Measurements from ENCODE around the gene EOMES. TPM values are rescaled to one million over a fixed set of nuclear protein-coding genes. Genes with fewer than 3 reads are reported as not detected.
A peak's percentile ranks its signal among the peaks of the same experiment; 100 is the strongest.

The EOMES gene
- total and polyA plus RNA-seq, 2 donors (not counting 1 experiment from before 2014, with no cell fraction given): 0.10 to 0.12 TPM

GRCh38 chr3:27679691-27680090, 42.4 kb downstream of the EOMES start:
- Mint-ChIP-seq H3K4me3 (no peak overlapping the region), H3K4me1 (peaks cover 17% of the 10 kb centered on the region), H3K9me3 (ENCODE audit: insufficient read depth) (no peaks in the 10 kb centered on the region), H3K27ac (peak overlapping the region; percentile 51), H3K27me3 (peaks cover 4% of the 10 kb centered on the region)
- no peak overlapping the region for H3K4me3 ChIP-seq (ENCODE audit: control extremely low read depth in 1 of 5, extremely low read depth in 1 of 5, insufficient read depth in 1 of 5, low read depth in 2 of 5, low read length in 4 of 5)
- TF ChIP-seq EZH2 (IDR thresholded peaks at IDR 0.05; ENCODE audit: borderline replicate concordance, insufficient read depth, low read depth, low read length, poor library complexity, severe bottlenecking): no peak
- H3K4me1 ChIP-seq (ENCODE audit: control insufficient read depth in 2 of 2, insufficient read depth in 2 of 2, low read length in 2 of 2): peaks cover 5 to 17% of the 10 kb centered on the region in 2 donors
- peak overlapping the region; percentile 33 for H2AFZ ChIP-seq (ENCODE audit: insufficient read depth, low read depth, low read length, poor library complexity, severe bottlenecking)
- no peaks in the 10 kb centered on the region for H3K79me2 ChIP-seq (ENCODE audit: control insufficient read depth, insufficient read depth, low read length)
- ATAC-seq (ENCODE audit: low read depth) (no peak), DNase-seq (no peak)
- H3K9ac ChIP-seq (ENCODE audit: low read length): no peak overlapping the region
- ChIA-PET POLR2A (no interaction called here), CTCF (interaction anchor here (1.0 to 4.0 kb wide), 10 partner anchors 8 to 370 kb away, joined by 3 to 24 read pairs (median 6); no protein-coding TSS in a partner anchor)
- peaks cover 0 to 3% (median 0%) of the 10 kb centered on the region in 4 experiments for H3K27me3 ChIP-seq (replicated peaks in 1 of 4; ENCODE audit: control extremely low read depth in 1 of 4, control insufficient read depth in 3 of 4, insufficient read depth in 4 of 4, low read length in 3 of 4)
- H3K4me2 ChIP-seq (replicated peaks; ENCODE audit: low read depth, low read length, poor library complexity, severe bottlenecking): peak overlapping the region; percentile 10
- intact Hi-C loops (cut with micrococcal nuclease): no loop called here
- WGBS (ENCODE audit: insufficient coverage): no CpG with 5 or more reads among the region's 1 CpG
- H3K27ac ChIP-seq (ENCODE audit: low read length in 2 of 2): no peak overlapping the region
- no peaks in the 10 kb centered on the region for H3K36me3 ChIP-seq (replicated peaks in 1 of 2; ENCODE audit: control extremely low read depth in 1 of 2, control insufficient read depth in 1 of 2, extremely low read depth in 1 of 2, insufficient read depth in 2 of 2, low read length in 1 of 2)
- no peaks in the 10 kb centered on the region for H4K20me1 ChIP-seq (ENCODE audit: control insufficient read depth, insufficient read depth, low read length, poor library complexity, severe bottlenecking)
- no peaks in the 10 kb centered on the region for H3K9me3 ChIP-seq (ENCODE audit: control extremely low read depth in 1 of 3, control insufficient read depth in 2 of 3, insufficient read depth in 1 of 3, low read length in 2 of 3)

GRCh38 chr3:27678234-27678633, 43.9 kb downstream of the EOMES start:
- ChIA-PET POLR2A (interaction anchor here (0.7 kb wide), 1 partner anchor 194 kb away, joined by 13 read pairs; the partner anchor contains the start of gene SLC4A7), CTCF (interaction anchor here (0.5 to 4.0 kb wide), 3 partner anchors 110 to 320 kb away, joined by 4 to 24 read pairs (median 6); no protein-coding TSS in a partner anchor)
- Histone ChIP-seq H3K4me2 (replicated peaks; ENCODE audit: low read depth, low read length, poor library complexity, severe bottlenecking) (no peak overlapping the region), H3K79me2 (ENCODE audit: control insufficient read depth, insufficient read depth, low read length) (no peaks in the 10 kb centered on the region), H3K36me3 (replicated peaks in 1 of 2; ENCODE audit: control extremely low read depth in 1 of 2, control insufficient read depth in 1 of 2, extremely low read depth in 1 of 2, insufficient read depth in 2 of 2, low read length in 1 of 2) (no peaks in the 10 kb centered on the region), H3K9ac (ENCODE audit: low read length) (no peak overlapping the region), H3K4me3 (ENCODE audit: control extremely low read depth in 1 of 5, extremely low read depth in 1 of 5, insufficient read depth in 1 of 5, low read depth in 2 of 5, low read length in 4 of 5) (no peak overlapping the region), H3K27me3 (replicated peaks in 1 of 4; ENCODE audit: control extremely low read depth in 1 of 4, control insufficient read depth in 3 of 4, insufficient read depth in 4 of 4, low read length in 3 of 4) (no peaks in the 10 kb centered on the region), H2AFZ (ENCODE audit: insufficient read depth, low read depth, low read length, poor library complexity, severe bottlenecking) (no peak overlapping the region), H3K27ac (ENCODE audit: low read length in 2 of 2) (no peak overlapping the region), H3K9me3 (ENCODE audit: control extremely low read depth in 1 of 3, control insufficient read depth in 2 of 3, insufficient read depth in 1 of 3, low read length in 2 of 3) (no peaks in the 10 kb centered on the region), H4K20me1 (ENCODE audit: control insufficient read depth, insufficient read depth, low read length, poor library complexity, severe bottlenecking) (no peaks in the 10 kb centered on the region), H3K4me1 (ENCODE audit: control insufficient read depth in 2 of 2, insufficient read depth in 2 of 2, low read length in 2 of 2) (peaks cover 5 to 19% of the 10 kb centered on the region in 2 donors)
- H3K27me3 Mint-ChIP-seq: peaks cover 4% of the 10 kb centered on the region
- ATAC-seq (ENCODE audit: low read depth) (no peak), DNase-seq (no peak)
- TF ChIP-seq EZH2 (IDR thresholded peaks at IDR 0.05; ENCODE audit: borderline replicate concordance, insufficient read depth, low read depth, low read length, poor library complexity, severe bottlenecking): no peak
- no peak for TF ChIP-seq CTCF (IDR thresholded peaks at IDR 0.05)
- H3K9me3 Mint-ChIP-seq (ENCODE audit: insufficient read depth): no peaks in the 10 kb centered on the region
- H3K4me1 Mint-ChIP-seq: peaks cover 22% of the 10 kb centered on the region
- intact Hi-C loops (cut with micrococcal nuclease): no loop called here
- no peak overlapping the region for H3K27ac Mint-ChIP-seq
- no peak overlapping the region for H3K4me3 Mint-ChIP-seq
